Right ventricle myocardium inferior (tissue), 1 donor: ENCODE measurements around the gene RDM1. TPM values are rescaled to one million over a fixed set of nuclear protein-coding genes. Genes with fewer than 3 reads are reported as not detected.
"Not testable (repeated sequence)": the region's sequence is repeated elsewhere in the genome, so short reads cannot be mapped to it uniquely, and the experiment has no call there.

Experiments used
- ATAC-seq: fragments of 200-7000 bp; cut with Tn5 transposase; one replicate; pipeline ENCODE4 v1.9.1; 2020; ENCODE audit warnings: mild to moderate bottlenecking, moderate library complexity
- DNase-seq: peaks from one replicate; pipeline ENCODE4 v3.0.0; 2021; ENCODE audit errors: missing footprints
- intact Hi-C: fragments of 100-400 bp; cut with DNase I; formaldehyde crosslinking; loops from one replicate; pipeline ENCODE4 v1.11.0; 2022
- total RNA-seq: library from RNA; stranded (reverse); fragmentation: NEBNext Ultra II Directional; extraction: Animal tissue kit (Norgen Biotek cat#: 25700); gene quantifications from one replicate; pipeline ENCODE4 v1.2.1, GENCODE V29; 2021
- donor health status: DM: no; HTN: yes; CAD: no; lungs with severe emphysema.

RDM1 gene
- total RNA-seq, 1 donor from 2014 or later, result not detected

DNA sequence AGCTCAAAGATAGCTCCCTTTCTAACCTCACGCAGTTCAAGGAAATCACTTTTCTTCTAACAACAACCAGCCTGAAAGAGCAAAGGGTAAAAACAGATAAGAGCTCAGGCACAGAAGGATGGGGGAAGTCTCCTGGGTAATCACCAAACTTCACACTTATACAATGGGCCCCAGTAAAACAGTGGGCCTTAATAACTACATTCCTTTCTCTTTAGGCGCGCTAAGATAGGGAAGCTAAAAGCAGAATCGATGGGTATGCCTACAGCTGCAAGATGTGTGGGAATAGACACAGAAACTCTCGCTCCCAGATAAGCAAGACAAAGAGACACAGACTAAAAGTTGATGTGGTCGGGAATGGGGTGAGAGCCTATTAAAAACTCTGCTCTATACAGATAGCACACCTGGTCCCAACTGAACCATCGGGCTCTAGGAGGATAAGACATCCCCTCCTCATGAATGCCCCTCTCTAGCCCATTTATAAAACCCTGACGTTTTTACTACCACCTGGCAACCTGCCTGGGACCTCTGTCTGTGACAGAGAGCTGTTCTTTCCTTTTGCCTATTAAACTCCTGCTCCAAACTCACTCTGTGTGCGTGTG is 12.1 kb upstream of the RDM1 start:
- intact Hi-C loops, result no loop called here
- DNase-seq (no peak), ATAC-seq (no peak)

DNA sequence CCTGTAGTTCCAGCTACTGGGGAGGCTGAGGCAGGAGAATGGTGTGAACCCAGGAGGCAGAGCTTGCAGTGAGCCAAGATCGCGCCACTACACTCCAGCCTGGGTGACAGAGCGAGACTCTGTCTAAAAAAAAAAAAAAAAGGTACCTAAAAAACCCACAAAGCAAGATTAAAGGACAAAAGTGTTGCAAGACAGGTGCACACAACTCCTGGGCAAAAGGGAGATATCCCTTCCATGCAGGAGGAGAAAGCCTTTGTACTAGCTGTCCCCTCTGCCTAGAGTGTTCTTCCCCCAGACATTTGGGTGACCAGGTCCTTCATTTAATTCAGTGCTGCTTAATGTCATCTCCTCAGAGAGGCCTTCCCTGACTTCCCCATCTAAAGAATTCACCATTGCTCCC is 7.9 kb upstream of the RDM1 start:
- DNase-seq, intact Hi-C loops, ATAC-seq: not testable (repeated sequence)

GRCh38 chr17:35936063-35936462 is 5.5 kb upstream of the RDM1 start:
- no peak for ATAC-seq
- intact Hi-C loops, result no loop called here
- no peak for DNase-seq

DNA sequence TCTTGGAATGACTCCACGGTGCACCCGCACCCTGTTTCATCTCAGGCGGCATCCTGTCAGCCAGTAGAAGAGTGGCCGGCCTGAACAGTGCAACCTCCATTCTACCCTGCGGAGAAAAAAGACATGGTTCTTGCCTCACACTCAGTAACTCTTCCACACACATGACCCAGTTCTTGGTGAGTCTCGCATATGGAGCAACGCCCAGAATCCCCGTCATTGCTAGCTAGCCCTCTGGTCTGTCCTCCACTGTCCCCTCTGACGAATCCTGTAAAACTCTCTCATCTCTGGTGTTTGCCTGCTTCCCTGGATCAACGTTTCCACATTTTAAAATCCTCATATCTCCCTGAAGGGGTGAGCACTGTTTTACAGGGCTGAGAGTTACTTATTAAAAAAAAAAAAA is 4.2 kb upstream of the RDM1 start:
- intact Hi-C loops, result no loop called here
- DNase-seq (no peak), ATAC-seq (no peak)

DNA sequence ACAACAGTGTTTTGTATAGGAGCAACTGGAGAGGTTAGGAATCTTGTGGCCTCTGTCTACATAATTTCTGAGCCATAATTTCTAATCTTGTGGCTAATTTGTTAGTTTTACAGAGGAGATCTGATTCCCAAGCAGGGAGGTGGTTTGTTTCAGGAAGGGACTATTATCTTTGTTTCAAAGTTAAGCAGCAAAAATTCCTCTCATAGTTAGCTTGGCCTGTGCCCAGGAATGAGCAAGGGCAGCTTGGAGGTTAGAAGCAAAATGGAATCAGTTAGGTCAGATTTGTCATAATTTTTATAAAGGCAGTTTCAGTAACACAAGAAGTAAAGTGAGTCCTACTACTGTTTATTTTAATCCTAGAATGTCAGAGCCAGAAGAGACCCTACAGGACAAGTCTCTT is 2.0 kb upstream of the RDM1 start:
- DNase-seq, result no peak
- ATAC-seq, result no peak
- intact Hi-C loops, result no loop called here

GRCh38 chr17:35931794-35932425 is 1.3 kb upstream of the RDM1 start:
- ATAC-seq (no peak), DNase-seq (no peak)
- intact Hi-C loops, result no loop called here

DNA sequence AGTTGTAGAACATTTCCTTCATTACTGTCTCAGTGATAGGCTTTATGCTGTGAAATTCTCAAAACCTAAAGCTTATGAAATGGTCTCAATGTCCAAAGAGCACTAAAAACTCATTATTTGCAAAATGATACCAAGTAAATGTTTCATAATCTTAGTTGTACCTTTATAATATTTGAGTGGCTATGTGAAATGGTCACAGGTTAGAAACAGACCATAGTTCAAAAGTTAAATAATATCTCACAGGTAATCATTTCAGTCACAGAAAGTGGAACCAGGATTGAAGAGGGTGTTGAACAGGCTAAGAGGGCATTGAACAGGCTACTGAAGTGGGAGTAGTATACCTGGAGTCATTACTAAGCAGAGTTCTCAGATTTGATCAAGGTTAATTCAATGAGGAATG is 2.9 kb downstream of the RDM1 start:
- DNase-seq (no peak), ATAC-seq (no peak)
- intact Hi-C loops, result no loop called here

DNA sequence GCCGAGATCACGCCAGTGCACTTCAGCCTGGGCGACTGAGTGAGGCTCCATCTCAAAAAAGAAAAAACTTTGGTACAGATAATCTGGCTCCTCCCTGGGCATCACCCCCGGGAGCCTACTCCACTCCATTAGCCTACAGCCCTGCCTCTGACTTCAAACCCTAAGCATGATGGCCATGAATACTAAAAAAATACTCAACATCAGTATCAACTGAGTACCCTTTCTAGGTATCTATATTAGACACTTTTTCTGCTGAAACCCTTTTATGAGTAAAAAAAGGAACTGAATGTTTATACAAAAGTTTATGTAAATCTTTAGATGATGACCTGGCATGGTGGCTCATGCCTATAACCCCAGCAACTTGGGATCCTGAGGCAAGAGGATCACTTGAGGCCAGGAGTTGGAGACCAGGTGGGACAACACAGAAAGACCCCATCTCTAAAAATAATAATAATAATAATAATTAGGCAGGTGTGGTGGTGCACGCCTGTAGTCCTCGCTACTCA is 6.9 kb downstream of the RDM1 start:
- ATAC-seq (no peak), DNase-seq (no peak)
- intact Hi-C loops, result no loop called here

GRCh38 chr17:35920229-35920628 is 10.3 kb downstream of the RDM1 start:
- ATAC-seq (no peak), DNase-seq (no peak)
- intact Hi-C loops, result no loop called here

DNA sequence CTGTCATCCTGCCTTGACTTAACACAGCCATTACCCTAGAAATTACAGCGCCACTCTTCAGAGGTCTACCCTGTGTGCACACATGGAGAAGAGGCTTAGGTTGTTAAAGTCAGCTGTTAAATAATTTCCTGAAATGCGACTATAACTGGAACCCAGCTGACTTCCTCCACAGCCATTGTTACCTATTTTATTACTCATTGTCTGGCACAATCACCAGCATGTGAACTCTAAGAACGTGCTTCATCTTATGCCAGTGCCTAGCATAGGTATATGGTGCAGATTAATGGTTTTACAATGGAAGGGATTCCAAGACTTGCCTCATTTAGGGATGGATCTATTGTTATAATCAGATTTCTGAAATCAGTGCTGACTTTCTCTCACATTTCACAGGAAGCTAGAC is 11.9 kb downstream of the RDM1 start:
- no peak for DNase-seq
- intact Hi-C loops, result no loop called here
- no peak for ATAC-seq

GRCh38 chr17:35917519-35918213 is 12.9 kb downstream of the RDM1 start:
- ATAC-seq (no peak), DNase-seq (no peak)
- intact Hi-C loops, result no loop called here

DNA sequence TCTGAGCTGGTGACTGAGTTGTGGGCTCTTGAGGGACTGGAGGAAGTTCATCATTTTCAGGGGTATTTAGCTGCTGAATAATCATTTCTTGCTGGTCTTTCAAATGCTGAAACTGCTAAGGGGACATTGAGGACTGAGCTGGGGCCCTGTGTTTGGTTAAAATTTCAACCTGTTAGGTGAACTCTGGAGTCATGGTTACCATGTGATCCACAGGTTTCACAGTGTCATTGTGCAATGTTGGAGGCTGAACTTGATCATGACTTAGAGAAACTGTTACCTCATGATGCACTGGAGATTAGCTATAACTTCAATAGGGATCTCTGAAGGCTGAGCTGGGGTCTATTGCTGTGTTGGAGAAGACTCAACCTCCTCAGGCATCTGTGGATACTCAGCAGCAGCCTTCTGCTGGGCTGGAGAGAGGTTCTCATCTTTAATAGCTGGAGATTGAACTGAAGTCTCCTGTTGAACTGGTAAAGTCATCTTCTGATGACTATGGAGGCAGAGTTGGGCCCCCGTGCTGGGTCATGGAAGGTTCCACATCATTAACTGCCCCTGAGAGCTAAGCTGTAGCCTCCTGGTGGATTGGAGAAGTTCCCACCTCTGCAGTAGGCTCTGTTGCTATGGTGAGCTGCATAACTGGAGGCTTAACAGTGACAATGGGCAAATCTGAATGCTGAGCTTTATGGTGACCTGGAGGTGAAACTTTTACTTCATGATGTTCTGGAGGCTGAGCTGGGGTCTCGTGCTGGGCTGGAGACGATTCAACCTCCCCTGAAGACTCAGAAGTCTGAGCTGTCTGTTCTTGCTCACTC is 15.2 kb downstream of the RDM1 start:
- no peak for ATAC-seq
- no peak for DNase-seq
- intact Hi-C loops, result no loop called here

DNA sequence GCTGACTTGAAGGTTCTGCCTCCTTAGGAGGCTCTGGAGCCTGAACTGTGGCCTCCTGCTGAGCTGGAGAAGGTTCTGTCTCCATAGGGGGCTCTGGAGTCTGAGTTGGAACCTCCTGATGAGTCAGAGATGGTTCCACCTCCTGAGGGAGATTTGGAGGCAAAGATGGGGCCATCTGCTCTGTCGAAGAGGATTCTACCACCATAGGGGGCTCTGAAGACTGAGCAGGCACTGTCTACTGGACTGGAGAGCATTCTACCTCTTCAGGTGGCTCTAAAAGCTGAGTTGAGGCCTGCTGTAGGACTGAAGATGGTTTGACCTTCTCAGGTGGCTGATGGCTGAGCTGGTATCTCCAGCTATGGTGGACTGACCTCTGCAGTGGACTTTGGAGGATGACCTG is 16.2 kb downstream of the RDM1 start:
- ATAC-seq (no peak), DNase-seq (no peak)
- intact Hi-C loops, result no loop called here

DNA sequence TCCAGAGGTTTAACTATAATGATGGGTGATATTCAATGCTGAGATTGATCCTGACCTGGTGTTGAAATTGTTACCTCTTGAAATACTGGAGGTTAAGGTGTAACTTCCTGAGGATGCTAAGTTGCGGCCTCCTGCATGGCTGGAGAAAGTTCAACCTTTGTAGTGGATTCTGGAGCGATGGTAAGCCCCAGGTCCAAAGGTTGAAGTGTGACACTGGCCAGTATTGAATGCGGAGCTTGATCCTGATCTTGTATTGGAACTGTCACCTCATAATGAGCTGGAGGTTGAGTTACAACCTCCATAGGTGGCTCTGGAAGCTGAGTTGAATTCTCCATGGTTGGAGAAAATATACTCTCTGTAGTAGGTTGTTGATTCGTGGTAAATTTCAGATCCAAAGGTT is 17.0 kb downstream of the RDM1 start:
- ATAC-seq, result no peak
- intact Hi-C loops, result no loop called here
- no peak for DNase-seq

DNA sequence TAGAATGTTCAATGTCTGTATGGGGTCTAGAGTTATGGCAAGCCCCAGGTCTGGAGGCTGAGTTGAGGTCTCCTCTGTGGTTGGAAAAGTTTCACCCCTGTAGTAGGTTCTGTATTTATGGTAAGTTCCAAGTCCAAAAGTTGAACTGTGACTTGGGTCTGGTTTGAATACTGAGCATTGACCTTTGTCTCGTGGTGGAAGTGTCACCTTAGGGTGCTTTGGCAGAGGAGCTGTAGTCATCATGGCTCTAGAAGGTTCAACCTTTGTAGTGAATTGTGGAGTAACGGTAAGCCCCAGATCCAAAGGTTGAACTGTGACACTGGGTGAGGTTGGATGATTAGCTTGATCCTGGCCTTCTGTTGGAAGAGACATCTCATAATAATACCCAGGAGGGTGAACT is 17.6 kb downstream of the RDM1 start:
- intact Hi-C loops, result no loop called here
- ATAC-seq, result no peak
- DNase-seq, result no peak

DNA sequence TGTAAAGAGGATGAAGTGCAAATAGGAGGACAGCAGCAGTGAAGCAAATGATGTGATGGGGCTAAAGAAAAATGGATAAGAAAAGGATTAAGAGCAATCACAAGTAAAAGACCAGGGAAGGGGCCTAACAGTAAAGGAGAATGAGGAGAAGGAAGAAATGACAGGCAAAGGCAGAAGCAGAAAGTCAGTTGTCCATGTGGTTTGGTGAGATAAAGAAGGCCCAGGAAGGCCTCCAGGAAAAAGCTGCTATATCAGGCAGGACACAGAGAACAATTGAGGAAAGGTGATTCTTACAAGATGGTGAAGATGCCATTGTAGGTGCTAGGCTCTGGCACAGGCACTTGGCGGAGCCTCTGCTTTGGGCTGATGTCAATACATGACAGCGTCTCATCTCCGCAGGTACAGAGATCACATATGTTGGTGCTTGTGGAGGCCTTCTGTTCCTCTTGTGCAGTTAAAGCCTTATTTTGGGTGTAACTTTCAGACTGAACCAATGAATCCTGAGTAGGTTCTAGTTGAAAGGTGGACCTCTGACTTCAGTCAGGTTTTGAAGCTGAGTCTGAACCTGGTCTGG is 18.1 kb downstream of the RDM1 start:
- ATAC-seq (no peak), DNase-seq (no peak)
- intact Hi-C loops, result no loop called here

DNA sequence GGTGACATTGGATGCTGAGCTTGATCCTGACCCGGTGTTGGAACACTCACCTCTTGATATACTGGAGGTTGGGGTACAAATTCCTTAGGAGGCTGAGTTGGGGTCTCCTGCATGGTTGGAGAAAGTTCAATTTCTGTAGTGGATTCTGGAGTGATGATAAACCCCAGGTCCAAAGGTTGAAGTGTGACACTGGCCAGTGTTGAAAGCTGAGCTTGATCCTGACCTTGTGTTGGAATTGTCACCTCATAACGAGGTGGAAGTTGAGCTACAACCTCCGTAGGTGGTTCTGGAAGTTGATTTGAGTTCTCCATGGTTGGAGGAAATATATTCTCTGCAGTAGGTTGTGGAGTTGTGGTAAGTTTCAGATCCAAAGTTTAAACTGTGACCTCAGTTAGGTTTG is 21.2 kb downstream of the RDM1 start:
- ATAC-seq, result no peak
- intact Hi-C loops, result no loop called here
- no peak for DNase-seq

DNA sequence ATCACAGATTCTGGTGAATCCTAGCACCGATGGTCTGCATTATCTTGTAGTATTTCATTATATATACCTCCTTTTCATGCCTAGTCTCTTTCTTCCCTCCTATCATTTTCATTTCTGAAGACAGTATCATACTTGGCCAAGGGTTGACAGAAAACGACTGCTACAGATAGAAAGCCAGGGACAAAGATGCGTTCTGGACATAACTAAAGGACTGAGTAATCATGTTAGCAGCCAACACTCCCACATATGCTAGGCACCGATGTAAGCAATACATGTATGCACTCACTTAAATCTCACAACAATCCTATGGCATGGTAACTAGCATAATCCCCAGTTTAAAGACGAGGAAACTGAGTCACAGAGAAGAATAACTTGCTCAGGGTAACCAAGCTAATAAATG is 22.9 kb downstream of the RDM1 start:
- intact Hi-C loops, result no loop called here
- DNase-seq (no peak), ATAC-seq (no peak)

GRCh38 chr17:35906926-35907637 is 23.5 kb downstream of the RDM1 start:
- DNase-seq (no peak), ATAC-seq (no peak)
- intact Hi-C loops, result no loop called here
